Thymus (tissue), 11 donors: ENCODE data around the gene GDAP1L1. TPM values are rescaled to one million over a fixed set of nuclear protein-coding genes. Genes with fewer than 3 reads are reported as not detected.

Source experiments
- DNase-seq, 9 donors: peaks; one replicate each; pipeline ENCODE4 v3.0.0-alpha.2; 2013; ENCODE audit warnings: low spot score in 9 of 9, low read depth in 6 of 9, missing footprints in 1 of 9
- H3K27ac ChIP-seq, 2 donors: one replicate each; pipeline ENCODE4 v1.5.1; 2013; ENCODE audit warnings: control low read depth in 1 of 2, low read depth in 1 of 2, low read length in 1 of 2, mild to moderate bottlenecking in 1 of 2, moderate library complexity in 1 of 2
- H3K27me3 ChIP-seq, 2 donors: one replicate each; pipeline ENCODE4 v1.5.1; 2013; ENCODE audit warnings: low read length in 1 of 2; ENCODE audit not compliant: control insufficient read depth in 2 of 2, insufficient read depth in 1 of 2
- H3K36me3 ChIP-seq, 2 donors: one replicate each; pipeline ENCODE4 v1.5.1; 2013; ENCODE audit warnings: low read length in 1 of 2, mild to moderate bottlenecking in 1 of 2, moderate library complexity in 1 of 2; ENCODE audit not compliant: control insufficient read depth in 2 of 2, insufficient read depth in 2 of 2
- H3K4me1 ChIP-seq, 2 donors: one replicate each; pipeline ENCODE4 v1.5.1; 2013; ENCODE audit warnings: low read length in 2 of 2; ENCODE audit not compliant: control insufficient read depth in 2 of 2, insufficient read depth in 2 of 2
- H3K4me3 ChIP-seq, 2 donors: one replicate each; pipeline ENCODE4 v1.5.1; 2013; ENCODE audit warnings: low read length in 2 of 2, control low read depth in 1 of 2, mild to moderate bottlenecking in 1 of 2
- H3K9me3 ChIP-seq, 2 donors: one replicate each; pipeline ENCODE4 v1.5.1; 2013; ENCODE audit warnings: low read length in 1 of 2, mild to moderate bottlenecking in 1 of 2; ENCODE audit not compliant: control insufficient read depth in 2 of 2, insufficient read depth in 1 of 2
- WGBS: extraction: QIAGEN DNeasy Blood & Tissue Kit; methylation state at CpG from one replicate; pipeline ENCODE4 v1.1.7; 2013; 5-methylcytosine and 5-hydroxymethylcytosine counted together
- polyA plus RNA-seq: library from polyadenylated mRNA; stranded (reverse); fragments of 200-250 nt; gene quantifications from one replicate; pipeline ENCODE4 v1.2.3, GENCODE V29; 2013
- total RNA-seq: library from RNA; stranded (reverse); fragments of 120-200 nt; gene quantifications from one replicate; pipeline ENCODE4 v1.2.4, GENCODE V29; 2013
- donor health status: healthy.

GDAP1L1 gene
- total and polyA plus RNA-seq, 2 donors: under 0.01 to 0.09 TPM

- WGBS: 22% methylated on average over 11 of the region's 11 CpGs
Measured at GRCh38 chr20:44217342-44218092, 29.6 kb upstream of the GDAP1L1 start.

GRCh38 chr20:44218446-44218845, 28.7 kb upstream of the GDAP1L1 start:
- Histone ChIP-seq H3K27me3 (no peaks in the 10 kb centered on the region), H3K4me1 (peaks cover 20 to 39% of the 10 kb centered on the region in 2 donors), H3K9me3 (no peaks in the 10 kb centered on the region), H3K27ac (peak overlapping the region; percentile 84 to 86), H3K36me3 (no peaks in the 10 kb centered on the region), H3K4me3 (peak overlapping the region in 1 of 2 donors; percentile 37)
- 5% methylated on average over 4 of the region's 4 CpGs for WGBS
- DNase-seq: peak in 6 of 9 donors; percentile 64 to 87 (median 68)

More at GRCh38 chr20:44217342-44218092, 29.6 kb upstream of the GDAP1L1 start:
- Histone ChIP-seq H3K36me3 (no peaks in the 10 kb centered on the region), H3K27ac (peak overlapping the region; percentile 83 to 86), H3K4me3 (peak overlapping the region; percentile 5 to 37), H3K4me1 (peaks cover 20 to 39% of the 10 kb centered on the region in 2 donors), H3K9me3 (no peaks in the 10 kb centered on the region), H3K27me3 (no peaks in the 10 kb centered on the region)
- DNase-seq: peak in 6 of 9 donors; percentile 59 to 85 (median 72)

- Histone ChIP-seq H3K36me3 (no peaks in the 10 kb centered on the region), H3K9me3 (no peaks in the 10 kb centered on the region), H3K4me3 (no peak overlapping the region), H3K27me3 (no peaks in the 10 kb centered on the region), H3K27ac (peak overlapping the region; percentile 86 to 90), H3K4me1 (peaks cover 20 to 39% of the 10 kb centered on the region in 2 donors)
- DNase-seq: peak in 5 of 9 donors; percentile 13 to 73 (median 19)
- whole genome bisulfite sequencing: 54% methylated on average over 5 of the region's 5 CpGs
Measured at GRCh38 chr20:44219170-44219730, 27.9 kb upstream of the GDAP1L1 start.

GRCh38 chr20:44219791-44220190, 27.3 kb upstream of the GDAP1L1 start:
- Histone ChIP-seq H3K9me3 (no peaks in the 10 kb centered on the region), H3K4me3 (no peak overlapping the region), H3K4me1 (peaks cover 20 to 39% of the 10 kb centered on the region in 2 donors), H3K36me3 (no peaks in the 10 kb centered on the region), H3K27me3 (no peaks in the 10 kb centered on the region), H3K27ac (peak overlapping the region; percentile 86 to 90)
- DNase-seq: no peak
- WGBS: 90% methylated on average over 6 of the region's 6 CpGs

- no peak for DNase-seq
- WGBS: 97% methylated on average over 3 of the region's 3 CpGs
- Histone ChIP-seq H3K9me3 (no peaks in the 10 kb centered on the region), H3K4me1 (peaks cover 20 to 37% of the 10 kb centered on the region in 2 donors), H3K27me3 (no peaks in the 10 kb centered on the region), H3K4me3 (no peak overlapping the region), H3K27ac (no peak overlapping the region), H3K36me3 (no peaks in the 10 kb centered on the region)
Measured at GRCh38 chr20:44221368-44221954, 25.6 kb upstream of the GDAP1L1 start.

- Histone ChIP-seq H3K36me3 (no peaks in the 10 kb centered on the region), H3K4me3 (no peak overlapping the region), H3K27ac (no peak overlapping the region), H3K9me3 (no peaks in the 10 kb centered on the region), H3K4me1 (peaks cover 20 to 35% of the 10 kb centered on the region in 2 donors), H3K27me3 (no peaks in the 10 kb centered on the region)
- DNase-seq: no peak
- 98% methylated on average over 5 of the region's 5 CpGs for WGBS
Measured at GRCh38 chr20:44222027-44222426, 25.1 kb upstream of the GDAP1L1 start.

DNA sequence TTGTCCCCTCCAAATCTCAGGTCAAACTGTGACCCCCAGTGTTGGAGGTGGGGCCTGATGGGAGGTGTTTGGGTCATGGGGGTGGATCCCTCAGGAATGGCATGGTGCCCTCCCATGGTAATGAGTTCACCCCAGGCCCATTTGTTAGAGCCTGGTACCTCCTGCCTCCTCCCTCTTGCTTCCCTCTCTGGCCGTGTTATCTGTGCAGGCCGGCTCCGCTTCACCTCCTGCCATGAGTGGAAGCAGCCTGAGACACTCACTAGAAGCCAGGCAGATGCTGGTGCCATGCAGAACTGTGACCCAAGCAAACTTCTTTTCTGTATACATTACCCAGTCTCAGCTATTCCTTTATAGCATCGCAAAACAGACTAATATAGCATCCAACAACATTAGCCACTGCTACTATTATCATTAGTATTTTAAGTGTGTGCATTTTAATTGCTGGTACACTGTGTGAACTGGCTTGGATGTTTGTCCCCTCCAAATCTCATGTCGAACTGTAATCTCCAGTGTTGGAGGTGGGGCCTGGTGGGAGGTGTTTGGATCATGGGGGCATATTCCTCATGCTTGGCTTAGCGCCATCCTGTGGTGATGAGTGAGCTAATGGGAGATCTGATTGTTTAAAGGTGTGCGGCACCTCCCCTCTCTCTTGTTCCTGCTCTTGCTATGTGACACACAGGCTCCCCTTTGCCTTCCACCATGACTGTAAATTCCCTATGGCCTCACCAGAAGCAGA, 24.3 kb upstream of the GDAP1L1 start:
- Histone ChIP-seq H3K4me1 (peaks cover 15 to 27% of the 10 kb centered on the region in 2 donors), H3K27me3 (no peaks in the 10 kb centered on the region), H3K36me3 (no peaks in the 10 kb centered on the region), H3K4me3 (no peak overlapping the region), H3K27ac (no peak overlapping the region), H3K9me3 (no peaks in the 10 kb centered on the region)
- WGBS: 95% methylated on average over 7 of the region's 7 CpGs
- no peak for DNase-seq

GRCh38 chr20:44223721-44224120, 23.4 kb upstream of the GDAP1L1 start:
- no peak for DNase-seq
- 96% methylated on average over 5 of the region's 5 CpGs for WGBS
- no peaks in the 10 kb centered on the region for H3K36me3 ChIP-seq
- H3K4me1 ChIP-seq: peaks cover 9 to 19% of the 10 kb centered on the region in 2 donors
- no peaks in the 10 kb centered on the region for H3K27me3 ChIP-seq
- no peaks in the 10 kb centered on the region for H3K9me3 ChIP-seq
- no peak overlapping the region for H3K4me3 ChIP-seq
- no peak overlapping the region for H3K27ac ChIP-seq
